ENCODE data around the gene PLXNA2.

PLXNA2 gene

DNA sequence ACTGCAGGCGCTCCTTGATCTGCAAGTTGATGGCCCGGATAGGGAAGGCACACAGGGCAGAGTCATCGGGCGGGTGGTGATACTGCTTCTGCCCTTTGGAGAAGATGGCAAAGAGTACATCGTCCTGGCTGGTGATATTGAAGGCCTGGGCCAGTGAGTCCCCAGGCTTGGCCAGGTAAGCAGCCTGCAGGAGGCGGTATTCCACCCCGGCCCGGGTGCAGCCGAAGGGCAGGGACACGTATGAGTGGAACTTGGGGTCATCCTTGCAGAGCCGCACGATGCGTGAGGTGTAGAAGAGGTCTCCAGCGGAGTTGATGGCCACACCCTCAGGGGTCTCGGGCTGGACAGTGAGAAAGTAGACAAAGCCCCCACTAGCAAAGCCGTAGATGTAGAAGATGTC, 27.4 kb downstream of the PLXNA2 start (continued):
- TF ChIP-seq, protein P1, sequence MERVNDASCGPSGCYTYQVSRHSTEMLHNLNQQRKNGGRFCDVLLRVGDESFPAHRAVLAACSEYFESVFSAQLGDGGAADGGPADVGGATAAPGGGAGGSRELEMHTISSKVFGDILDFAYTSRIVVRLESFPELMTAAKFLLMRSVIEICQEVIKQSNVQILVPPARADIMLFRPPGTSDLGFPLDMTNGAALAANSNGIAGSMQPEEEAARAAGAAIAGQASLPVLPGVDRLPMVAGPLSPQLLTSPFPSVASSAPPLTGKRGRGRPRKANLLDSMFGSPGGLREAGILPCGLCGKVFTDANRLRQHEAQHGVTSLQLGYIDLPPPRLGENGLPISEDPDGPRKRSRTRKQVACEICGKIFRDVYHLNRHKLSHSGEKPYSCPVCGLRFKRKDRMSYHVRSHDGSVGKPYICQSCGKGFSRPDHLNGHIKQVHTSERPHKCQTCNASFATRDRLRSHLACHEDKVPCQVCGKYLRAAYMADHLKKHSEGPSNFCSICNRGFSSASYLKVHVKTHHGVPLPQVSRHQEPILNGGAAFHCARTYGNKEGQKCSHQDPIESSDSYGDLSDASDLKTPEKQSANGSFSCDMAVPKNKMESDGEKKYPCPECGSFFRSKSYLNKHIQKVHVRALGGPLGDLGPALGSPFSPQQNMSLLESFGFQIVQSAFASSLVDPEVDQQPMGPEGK (CRISPR knock-in tag; IDR thresholded peaks at IDR 0.05; ENCODE audit: borderline replicate concordance) = no peak
- TF ChIP-seq, protein P2, sequence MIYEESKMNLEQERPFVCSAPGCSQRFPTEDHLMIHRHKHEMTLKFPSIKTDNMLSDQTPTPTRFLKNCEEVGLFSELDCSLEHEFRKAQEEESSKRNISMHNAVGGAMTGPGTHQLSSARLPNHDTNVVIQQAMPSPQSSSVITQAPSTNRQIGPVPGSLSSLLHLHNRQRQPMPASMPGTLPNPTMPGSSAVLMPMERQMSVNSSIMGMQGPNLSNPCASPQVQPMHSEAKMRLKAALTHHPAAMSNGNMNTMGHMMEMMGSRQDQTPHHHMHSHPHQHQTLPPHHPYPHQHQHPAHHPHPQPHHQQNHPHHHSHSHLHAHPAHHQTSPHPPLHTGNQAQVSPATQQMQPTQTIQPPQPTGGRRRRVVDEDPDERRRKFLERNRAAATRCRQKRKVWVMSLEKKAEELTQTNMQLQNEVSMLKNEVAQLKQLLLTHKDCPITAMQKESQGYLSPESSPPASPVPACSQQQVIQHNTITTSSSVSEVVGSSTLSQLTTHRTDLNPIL (CRISPR knock-in tag; IDR thresholded peaks at IDR 0.05; ENCODE audit: low read depth) = no peak
- TF ChIP-seq ISL1 (CRISPR knock-in tag; IDR thresholded peaks at IDR 0.05) = no peak
- no peak for TF ChIP-seq GLIS3 (CRISPR knock-in tag; IDR thresholded peaks at IDR 0.05)
- TF ChIP-seq, protein P3, sequence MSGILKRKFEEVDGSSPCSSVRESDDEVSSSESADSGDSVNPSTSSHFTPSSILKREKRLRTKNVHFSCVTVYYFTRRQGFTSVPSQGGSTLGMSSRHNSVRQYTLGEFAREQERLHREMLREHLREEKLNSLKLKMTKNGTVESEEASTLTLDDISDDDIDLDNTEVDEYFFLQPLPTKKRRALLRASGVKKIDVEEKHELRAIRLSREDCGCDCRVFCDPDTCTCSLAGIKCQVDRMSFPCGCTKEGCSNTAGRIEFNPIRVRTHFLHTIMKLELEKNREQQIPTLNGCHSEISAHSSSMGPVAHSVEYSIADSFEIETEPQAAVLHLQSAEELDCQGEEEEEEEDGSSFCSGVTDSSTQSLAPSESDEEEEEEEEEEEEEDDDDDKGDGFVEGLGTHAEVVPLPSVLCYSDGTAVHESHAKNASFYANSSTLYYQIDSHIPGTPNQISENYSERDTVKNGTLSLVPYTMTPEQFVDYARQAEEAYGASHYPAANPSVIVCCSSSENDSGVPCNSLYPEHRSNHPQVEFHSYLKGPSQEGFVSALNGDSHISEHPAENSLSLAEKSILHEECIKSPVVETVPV (CRISPR knock-in tag; IDR thresholded peaks at IDR 0.05) = no peak
- TF ChIP-seq TOX (CRISPR knock-in tag; IDR thresholded peaks at IDR 0.05; ENCODE audit: borderline replicate concordance) = no peak
- no peak for TF ChIP-seq ZC3H10 (CRISPR knock-in tag; IDR thresholded peaks at IDR 0.05)
- TF ChIP-seq ARNTL (CRISPR knock-in tag; IDR thresholded peaks at IDR 0.05; ENCODE audit: borderline replicate concordance, low read depth) = no peak
- no peak for TF ChIP-seq ZFP3 (CRISPR knock-in tag; IDR thresholded peaks at IDR 0.05)
- TF ChIP-seq ESRRG (CRISPR knock-in tag; IDR thresholded peaks at IDR 0.05) = no peak

DNA sequence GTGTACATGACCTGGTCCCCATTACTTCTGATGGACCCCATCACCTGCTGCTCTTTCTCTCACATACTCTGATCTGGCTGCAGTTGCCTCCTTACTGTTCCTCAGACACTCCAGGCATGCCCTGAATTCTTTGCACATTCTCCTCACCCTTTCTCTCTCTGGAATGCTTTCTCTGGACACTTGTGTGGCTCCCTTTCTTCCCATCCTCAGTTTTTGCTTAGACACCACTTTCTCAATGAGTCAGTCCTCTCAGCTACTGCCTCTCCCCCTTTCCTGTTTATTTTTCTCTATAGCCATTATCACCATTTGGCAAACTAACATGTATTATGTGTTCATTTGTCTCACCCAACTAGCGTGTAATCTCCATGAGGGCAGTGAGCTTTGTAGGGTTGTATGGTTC, 28.1 kb downstream of the PLXNA2 start:
- ATAC-seq = peak; percentile 18; the same call in 2 of the 3 replicates
- TF ChIP-seq RARB (CRISPR knock-in tag; IDR thresholded peaks at IDR 0.05) (no peak), ZC3H10 (CRISPR knock-in tag; IDR thresholded peaks at IDR 0.05) (no peak), CSDC2 (CRISPR knock-in tag; IDR thresholded peaks at IDR 0.05) (no peak), ZNF70 (CRISPR knock-in tag; IDR thresholded peaks at IDR 0.05) (no peak), SNAI2 (CRISPR knock-in tag; IDR thresholded peaks at IDR 0.05) (no peak), BACH2 (CRISPR knock-in tag; IDR thresholded peaks at IDR 0.05; ENCODE audit: borderline replicate concordance) (no peak)
- TF ChIP-seq, protein P2 (CRISPR knock-in tag; IDR thresholded peaks at IDR 0.05; ENCODE audit: low read depth) = no peak
- TF ChIP-seq, protein P1 (CRISPR knock-in tag; IDR thresholded peaks at IDR 0.05; ENCODE audit: borderline replicate concordance) = no peak

DNA sequence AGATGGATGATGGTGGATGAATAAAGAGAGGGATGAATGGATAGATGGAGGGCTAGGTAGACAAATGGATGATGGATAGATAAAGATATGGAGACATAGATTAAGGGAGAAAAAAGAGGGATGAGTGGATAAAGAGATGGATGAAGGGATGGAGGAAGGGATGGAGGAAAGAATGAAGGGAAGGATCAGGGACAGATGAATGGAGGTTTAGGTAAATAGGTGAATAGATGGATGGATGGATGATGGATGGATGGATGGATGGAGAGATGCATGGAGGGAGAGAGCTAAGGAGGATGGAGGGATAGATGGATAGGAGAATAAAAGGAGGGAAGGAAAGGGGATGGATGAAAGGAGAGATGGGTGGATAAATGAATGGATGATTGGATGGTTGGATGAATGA, 28.8 kb downstream of the PLXNA2 start:
- no peak for ATAC-seq
- TF ChIP-seq GLIS3 (CRISPR knock-in tag; IDR thresholded peaks at IDR 0.05) (no peak), BACH2 (CRISPR knock-in tag; IDR thresholded peaks at IDR 0.05; ENCODE audit: borderline replicate concordance) (no peak), ARNTL (CRISPR knock-in tag; IDR thresholded peaks at IDR 0.05; ENCODE audit: borderline replicate concordance, low read depth) (no peak)
- TF ChIP-seq, protein P2 (CRISPR knock-in tag; IDR thresholded peaks at IDR 0.05; ENCODE audit: low read depth) = no peak

DNA sequence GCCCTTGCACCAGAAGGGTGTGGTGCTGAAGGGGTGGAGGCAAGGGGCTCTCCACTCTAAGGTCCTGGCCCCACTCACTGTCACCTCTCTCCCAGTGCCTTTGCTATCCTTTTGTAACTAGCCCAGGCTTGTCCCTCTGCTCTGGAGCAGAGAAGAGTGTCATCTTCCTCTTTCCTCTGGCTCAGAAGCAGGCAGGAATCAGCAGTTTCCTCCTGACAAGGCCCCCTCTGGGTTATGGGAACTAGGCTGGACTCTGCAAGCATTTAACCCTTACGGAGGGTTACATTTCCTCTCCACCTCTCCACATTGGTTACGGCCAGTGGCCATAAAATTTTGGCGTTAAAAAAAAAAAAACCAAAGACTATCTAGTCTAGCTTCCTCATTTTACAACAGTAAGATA, 30.4 kb downstream of the PLXNA2 start:
- TF ChIP-seq OSR1 (CRISPR knock-in tag; IDR thresholded peaks at IDR 0.05) = 0 out of 2 replicates have a peak, but pooled peaks have one; percentile 49
- TF ChIP-seq, protein P4, sequence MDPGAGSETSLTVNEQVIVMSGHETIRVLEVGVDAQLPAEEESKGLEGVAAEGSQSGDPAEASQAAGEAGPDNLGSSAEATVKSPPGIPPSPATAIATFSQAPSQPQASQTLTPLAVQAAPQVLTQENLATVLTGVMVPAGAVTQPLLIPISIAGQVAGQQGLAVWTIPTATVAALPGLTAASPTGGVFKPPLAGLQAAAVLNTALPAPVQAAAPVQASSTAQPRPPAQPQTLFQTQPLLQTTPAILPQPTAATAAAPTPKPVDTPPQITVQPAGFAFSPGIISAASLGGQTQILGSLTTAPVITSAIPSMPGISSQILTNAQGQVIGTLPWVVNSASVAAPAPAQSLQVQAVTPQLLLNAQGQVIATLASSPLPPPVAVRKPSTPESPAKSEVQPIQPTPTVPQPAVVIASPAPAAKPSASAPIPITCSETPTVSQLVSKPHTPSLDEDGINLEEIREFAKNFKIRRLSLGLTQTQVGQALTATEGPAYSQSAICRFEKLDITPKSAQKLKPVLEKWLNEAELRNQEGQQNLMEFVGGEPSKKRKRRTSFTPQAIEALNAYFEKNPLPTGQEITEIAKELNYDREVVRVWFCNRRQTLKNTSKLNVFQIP (CRISPR knock-in tag; IDR thresholded peaks at IDR 0.05; ENCODE audit: borderline replicate concordance, low read depth) = no peak
- TF ChIP-seq ZC3H10 (CRISPR knock-in tag; IDR thresholded peaks at IDR 0.05) = 0 out of 2 replicates have a peak, but pooled peaks have one; percentile 14
- TF ChIP-seq ZNF8 (CRISPR knock-in tag; IDR thresholded peaks at IDR 0.05) = no peak
- no peak for ATAC-seq
